GM13977 (cell line): ENCODE measurements around the gene SMC1A.

Experiments used
- DNase-seq: peaks from one replicate; pipeline ENCODE4 v3.0.0; 2012; ENCODE audit warnings: low spot score
- in situ Hi-C: fragments of 300-500 bp; cut with MboI; formaldehyde crosslinking; loops from one replicate; pipeline ENCODE4 v1.12.0; 2022; ENCODE audit warnings: low sequenced_read_pairs, low pct_unique_long_range_greater_than_20kb, mixed read lengths, inconsistent platforms; ENCODE audit not compliant: unreplicated experiment
- TF ChIP-seq, protein P1 (sequence below): IDR thresholded peaks from 2 replicates; pipeline ENCODE4 v1.5.1; 2012; ENCODE audit warnings: mild to moderate bottlenecking, control low read depth; ENCODE audit not compliant: insufficient read depth; ENCODE audit errors: extremely low read depth, missing control alignments

Gene SMC1A

DNA sequence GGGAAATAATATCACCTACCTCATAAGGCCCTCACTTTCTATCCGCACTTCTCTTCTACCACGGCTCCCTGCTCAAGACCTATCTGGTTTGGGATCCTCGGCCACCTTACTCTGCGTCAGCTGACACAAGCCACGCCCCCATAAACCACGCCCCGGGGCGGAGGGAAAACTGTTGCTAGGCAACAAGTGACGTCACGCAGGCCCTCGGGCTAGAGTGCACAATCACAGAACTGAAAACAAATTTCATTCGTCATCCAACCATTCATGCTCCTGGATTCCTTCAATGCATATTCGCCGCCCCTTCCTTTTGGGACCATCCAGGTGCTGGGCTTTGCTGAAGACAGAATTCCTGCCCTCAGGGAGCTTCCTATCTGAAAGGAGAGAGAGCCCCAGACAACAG lies 66.3 kb downstream of the SMC1A start:
- in situ Hi-C loops = no loop called here
- no peak for DNase-seq
- TF ChIP-seq, protein P1, sequence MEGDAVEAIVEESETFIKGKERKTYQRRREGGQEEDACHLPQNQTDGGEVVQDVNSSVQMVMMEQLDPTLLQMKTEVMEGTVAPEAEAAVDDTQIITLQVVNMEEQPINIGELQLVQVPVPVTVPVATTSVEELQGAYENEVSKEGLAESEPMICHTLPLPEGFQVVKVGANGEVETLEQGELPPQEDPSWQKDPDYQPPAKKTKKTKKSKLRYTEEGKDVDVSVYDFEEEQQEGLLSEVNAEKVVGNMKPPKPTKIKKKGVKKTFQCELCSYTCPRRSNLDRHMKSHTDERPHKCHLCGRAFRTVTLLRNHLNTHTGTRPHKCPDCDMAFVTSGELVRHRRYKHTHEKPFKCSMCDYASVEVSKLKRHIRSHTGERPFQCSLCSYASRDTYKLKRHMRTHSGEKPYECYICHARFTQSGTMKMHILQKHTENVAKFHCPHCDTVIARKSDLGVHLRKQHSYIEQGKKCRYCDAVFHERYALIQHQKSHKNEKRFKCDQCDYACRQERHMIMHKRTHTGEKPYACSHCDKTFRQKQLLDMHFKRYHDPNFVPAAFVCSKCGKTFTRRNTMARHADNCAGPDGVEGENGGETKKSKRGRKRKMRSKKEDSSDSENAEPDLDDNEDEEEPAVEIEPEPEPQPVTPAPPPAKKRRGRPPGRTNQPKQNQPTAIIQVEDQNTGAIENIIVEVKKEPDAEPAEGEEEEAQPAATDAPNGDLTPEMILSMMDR = no peak

DNA sequence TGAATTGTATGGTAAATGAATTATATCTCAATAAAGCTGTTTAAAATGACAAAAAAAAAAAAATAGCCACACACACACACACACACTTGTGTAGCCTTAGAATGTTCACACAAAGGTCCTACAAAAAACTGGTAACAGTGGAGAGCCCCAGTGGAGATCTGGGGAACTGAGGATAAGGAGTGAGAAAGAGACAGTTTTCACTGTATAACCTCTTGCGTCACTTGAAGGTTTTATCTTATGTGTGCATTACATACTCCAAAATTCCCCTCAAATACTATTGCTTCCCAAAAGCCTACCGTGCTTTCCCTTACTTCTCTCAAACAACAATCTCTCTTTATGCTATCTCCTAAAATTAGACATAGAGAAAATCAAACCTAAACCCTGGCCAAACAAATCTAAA lies 67.8 kb downstream of the SMC1A start:
- in situ Hi-C loops = no loop called here
- DNase-seq = no peak
- TF ChIP-seq, protein P1 = no peak

DNA sequence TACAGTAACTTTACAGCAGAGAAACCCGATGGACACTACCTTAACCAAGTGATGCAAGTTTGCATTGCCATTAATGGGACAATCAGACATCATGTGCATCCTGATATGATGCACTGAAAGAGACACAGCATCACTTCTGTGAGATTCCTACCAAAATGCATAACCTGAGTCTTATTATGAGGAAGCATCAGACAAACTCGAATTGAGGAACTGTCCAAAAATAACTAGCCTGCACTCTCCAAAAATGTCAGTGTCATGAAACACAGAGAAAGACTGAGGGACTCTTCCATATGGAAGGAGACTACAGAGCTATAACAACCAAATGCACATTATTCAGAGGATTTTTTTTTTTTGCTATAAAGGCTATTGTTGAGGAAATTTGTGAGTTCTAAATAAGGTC lies 74.5 kb downstream of the SMC1A start:
- TF ChIP-seq, protein P1 = no peak
- no peak for DNase-seq
- in situ Hi-C loops = no loop called here

- TF ChIP-seq, protein P1 = no peak
- no peak for DNase-seq
- in situ Hi-C loops = no loop called here
Measured at GRCh38 chrX:53340852-53341645, 81.4 kb downstream of the SMC1A start.

DNA sequence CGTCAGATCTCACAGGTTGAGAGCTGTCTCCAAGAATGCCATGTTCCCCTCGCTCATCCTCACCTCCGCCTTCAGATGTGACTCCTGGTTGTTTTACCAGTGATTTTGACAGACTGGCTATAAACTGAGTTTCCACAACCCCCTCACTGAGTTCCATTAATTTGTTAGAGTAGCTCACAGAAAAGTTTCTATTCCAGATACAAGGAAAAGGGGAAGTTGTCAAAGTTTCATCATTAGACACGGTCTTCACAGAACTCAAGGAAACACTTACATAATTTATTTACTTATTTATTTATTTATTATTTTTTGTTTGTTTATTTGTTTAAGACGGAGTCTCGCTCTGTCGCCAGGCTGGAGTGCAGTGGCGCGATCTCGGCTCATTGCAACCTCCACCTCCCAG lies 85.4 kb downstream of the SMC1A start:
- TF ChIP-seq, protein P1 = no peak
- in situ Hi-C loops = no loop called here
- no peak for DNase-seq

DNA sequence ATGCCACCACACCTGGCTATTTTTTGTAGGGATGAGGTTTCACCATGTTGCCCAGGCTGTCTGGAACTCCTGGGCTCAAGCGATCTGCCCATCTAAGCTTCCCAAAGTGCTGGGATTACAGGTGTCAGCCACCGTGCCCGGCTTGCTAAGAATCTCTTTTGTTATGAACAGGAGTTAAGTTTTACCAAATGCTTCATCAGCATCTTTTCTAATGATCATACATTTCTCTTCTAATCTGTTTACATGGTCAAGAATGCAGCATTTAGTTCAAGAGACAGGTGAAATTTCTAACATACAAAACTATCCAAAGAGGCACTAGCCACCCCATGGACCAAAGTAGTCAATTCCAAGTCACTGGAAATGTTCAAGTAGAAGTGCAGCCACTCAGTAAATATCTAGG lies 88.6 kb downstream of the SMC1A start:
- in situ Hi-C loops = no loop called here
- no peak for DNase-seq
- TF ChIP-seq, protein P1 = no peak
